GM21367 (cell line): Measurements from ENCODE around the gene EARS2.
"Not testable (repeated sequence)": the region's sequence is repeated elsewhere in the genome, so short reads cannot be mapped to it uniquely, and the experiment has no call there.

ENCODE experiments used
- ATAC-seq: cut with Tn5 transposase; IDR thresholded peaks from one replicate; pipeline ENCODE4 v1.9.1; 2021; ENCODE audit not compliant: unreplicated experiment

EARS2 gene

DNA sequence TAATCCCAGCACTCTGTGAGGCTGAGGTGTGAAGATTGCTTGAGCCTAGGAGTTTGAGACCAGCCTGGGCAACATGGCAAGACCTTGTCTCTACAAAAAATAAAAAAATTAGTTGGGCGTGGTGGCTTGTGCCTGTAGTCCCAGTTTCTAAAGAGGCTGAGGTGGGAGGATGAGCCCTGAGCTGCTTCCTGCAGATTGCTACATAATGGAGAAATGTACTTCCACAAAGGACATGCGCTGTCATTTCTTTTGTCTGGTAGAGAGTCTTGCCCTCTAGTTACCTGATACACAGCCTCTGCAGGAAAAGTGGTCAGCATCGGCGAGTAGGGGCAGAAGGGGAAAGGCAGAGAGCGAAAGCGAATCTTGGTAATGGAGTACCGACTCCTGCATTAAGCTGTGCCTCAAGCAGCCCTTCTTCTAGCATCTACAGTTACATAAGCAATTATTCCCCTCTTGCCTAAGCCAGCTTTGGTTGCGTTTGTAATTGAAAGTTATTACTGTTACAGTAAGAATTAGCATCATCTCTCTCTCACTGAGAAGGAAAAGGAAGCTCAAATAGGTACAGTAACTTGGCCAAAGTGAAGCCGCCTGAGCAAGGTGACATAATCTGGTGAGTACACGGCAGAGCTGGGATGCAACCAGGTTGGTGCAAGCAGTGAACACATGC lies 28.4 kb downstream of the EARS2 start:
- no peak for ATAC-seq

DNA sequence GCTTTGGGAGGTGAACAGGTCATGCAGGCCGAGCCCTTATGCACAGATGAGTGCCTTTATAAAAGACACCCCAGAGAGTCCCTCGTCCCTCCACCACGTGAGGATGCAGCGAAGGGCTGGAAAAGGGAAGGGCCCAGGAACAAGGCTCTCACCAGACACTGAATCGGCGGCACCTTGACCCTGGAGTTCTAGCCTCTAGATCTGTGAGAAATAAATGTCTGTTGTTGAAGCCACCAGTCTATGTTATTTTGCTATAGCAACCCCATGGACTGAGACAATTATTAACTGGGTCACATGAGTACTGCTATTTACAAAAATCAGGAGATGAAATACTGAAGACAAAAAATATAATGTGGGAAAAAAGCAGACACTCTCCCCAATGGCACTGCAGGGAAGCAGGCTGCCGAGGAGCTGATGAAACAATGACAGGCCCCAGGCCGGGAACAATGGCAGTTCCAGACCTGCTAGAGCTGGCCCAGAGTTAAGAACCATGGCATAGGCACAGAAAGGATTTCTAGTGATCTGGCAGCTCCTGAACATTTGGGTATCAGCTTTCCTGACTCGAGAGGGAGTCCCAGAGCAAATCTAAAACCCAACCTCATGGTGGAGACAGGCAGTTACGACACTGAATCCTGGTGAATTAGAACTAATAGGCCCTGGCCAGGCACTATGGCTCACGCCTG lies 29.0 kb downstream of the EARS2 start:
- no peak for ATAC-seq

DNA sequence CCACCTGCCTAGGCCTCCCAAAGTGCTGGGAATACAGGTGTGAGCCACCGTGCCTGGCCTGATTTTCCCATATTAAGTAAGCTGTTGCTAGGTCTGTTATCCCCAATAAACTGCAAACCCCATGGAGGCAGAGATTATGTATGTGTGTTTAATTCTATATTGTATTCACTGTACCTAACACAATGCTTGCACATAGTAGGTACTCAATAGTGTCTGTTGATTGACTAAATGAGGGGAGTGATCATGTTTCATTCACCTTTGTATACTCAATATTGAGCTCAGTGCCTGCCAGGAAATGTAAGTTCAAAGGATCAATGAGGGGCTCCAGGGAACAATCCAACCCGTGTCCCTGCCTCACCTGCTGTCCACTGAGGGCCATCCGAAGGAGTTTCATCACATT lies 32.3 kb downstream of the EARS2 start:
- no peak for ATAC-seq

DNA sequence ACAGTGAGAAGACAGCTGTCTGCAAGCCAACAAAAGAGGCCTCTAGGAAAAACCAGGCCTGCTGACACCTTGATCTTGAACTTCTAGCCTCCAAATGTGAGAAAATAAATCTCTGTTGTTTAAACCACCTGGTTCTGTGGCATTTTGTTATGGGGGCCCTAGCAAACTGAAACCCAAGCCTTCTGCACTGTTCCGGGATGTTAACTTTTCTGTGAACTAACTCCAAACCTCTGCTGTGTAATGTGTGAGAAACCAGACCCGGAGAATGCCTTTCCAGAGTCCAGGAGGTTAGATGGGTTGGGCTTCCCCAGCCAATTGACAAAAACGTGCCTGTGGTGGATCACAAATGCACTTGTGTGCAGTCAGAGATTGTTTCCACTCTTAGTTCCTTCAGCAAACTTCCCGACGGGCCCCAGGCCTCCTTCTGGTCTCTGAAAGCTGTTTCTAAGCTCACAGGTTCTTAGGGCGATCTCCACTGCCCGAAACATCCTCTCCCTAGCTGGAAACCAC lies 33.2 kb downstream of the EARS2 start:
- ATAC-seq, result no peak

DNA sequence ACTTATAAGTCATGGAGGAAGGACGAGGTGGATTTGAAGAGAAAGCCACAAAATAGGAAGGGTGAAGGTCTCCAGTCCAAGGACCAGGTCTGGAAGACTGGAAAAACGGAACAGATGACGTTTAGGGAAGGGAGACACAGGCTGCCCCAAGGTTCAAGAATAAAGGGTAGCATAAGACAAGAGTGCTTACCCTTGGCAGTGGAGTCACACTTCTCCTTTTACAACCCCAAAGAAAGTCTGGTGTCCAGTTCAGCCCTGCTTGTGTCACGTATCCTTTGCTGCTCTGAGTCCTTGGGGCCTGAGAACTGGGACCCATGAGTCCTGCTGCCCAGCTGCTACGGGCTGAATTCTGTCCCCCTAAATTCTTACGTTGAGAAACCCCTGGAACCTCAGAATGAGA lies 33.8 kb downstream of the EARS2 start:
- no peak for ATAC-seq

DNA sequence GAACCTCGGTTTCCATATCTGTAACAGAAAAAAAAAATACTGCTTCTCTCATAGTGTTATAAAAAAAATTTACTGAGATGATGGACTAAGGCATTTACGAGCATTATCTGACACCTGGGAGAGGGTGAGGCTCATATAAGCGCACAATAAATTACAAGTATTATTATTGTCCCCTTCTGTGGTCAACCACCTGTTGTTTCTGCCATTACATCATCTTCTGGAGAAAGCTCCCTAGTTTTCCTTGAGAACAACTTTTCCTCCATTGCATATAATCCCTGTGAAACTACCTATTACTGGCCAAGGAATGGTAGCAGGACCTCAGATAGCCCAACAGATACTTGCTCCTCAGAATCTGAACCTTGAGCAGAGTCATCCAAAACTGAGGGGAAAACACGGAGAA lies 35.2 kb downstream of the EARS2 start:
- ATAC-seq, result no peak

DNA sequence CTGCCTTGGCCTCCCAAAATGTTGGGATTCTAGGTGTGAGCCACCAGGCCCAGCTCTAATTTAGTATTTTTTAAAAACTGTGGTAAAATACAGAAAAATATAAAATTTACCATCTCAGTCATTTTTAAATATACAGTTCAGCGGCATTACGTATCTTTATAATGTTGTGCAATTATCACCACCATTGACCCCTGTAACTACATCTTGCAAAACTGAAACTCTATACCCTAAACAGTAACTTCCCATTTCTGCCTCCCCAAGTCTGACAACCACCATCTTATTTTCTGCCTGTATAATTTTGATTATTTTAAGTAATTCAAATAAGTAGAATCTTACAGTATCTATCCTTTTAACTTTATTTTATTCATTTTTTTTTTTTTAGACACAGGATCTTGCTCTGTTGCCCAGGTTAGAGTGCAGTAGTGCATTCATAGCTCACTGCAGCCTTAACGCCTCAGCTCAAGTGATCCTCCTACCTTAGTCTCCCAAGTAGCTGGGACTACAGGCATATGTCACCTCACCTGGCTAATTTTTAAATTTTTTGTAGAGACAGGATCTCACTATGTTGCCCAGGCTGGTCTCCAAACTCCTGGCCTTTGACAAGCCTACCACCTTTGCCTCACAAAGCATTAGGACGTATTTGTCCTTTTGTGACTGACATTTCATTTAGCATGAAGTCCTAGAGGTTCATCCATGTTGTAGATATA lies 36.0 kb downstream of the EARS2 start:
- no peak for ATAC-seq

DNA sequence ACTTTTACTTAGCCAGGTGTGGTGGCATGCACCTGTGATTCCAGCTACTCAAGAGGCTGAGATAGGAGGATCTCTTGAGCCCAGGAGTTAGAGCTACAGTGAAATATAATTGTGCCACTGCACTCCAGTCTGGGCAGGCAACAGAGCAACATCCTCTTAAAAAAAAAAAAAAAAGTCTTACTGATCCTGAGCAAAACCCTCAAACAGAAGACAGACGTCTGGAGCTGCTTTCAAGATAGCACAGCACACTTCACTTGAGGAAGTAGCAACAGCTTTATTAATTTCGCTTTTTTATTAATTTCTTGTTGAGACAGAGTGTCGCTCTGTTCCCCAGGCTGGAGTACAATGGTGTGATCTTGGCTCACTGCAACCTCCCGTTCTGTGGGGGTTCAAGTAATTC lies 36.6 kb downstream of the EARS2 start:
- no peak for ATAC-seq

DNA sequence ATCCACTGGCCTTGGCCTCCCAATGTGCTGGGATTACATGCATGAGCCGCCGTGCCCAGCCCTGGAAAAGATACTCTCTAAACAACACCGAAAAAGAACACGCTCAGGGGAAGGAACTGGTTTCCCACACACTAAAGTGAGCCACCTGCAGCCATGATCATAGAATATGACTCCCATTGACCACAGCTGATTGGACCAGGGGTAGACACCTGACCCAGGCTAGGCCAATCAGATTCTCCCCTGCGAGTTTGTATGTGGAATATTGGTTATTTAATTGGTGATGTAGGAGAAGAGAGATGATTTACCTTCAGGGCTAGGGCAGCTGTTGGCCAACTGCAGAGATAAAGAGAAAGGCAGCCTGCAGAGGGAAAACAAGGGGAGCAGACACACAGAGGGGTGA lies 37.9 kb downstream of the EARS2 start:
- no peak for ATAC-seq

DNA sequence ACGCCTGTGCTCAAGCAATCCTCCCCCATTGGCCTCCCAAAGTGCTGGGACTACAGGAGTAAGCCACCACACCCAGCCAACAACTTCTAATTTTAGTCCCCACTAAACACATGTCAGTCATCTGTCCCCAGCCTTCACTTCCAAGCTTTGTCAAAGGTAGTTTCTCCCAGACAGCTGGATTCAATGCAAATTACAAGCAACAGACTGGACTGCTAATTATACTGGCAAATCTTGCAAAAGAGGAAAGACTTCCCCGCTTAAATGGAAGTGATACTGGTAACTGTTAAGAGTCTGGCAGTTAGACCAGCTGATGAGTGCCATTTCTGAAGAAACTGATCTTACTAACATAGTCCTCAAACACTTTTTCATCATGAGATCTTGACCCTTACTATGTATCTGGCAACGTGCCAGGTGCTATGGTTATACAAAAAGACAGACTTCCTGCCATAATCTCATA lies 38.7 kb downstream of the EARS2 start:
- peak; percentile 61 for ATAC-seq

DNA sequence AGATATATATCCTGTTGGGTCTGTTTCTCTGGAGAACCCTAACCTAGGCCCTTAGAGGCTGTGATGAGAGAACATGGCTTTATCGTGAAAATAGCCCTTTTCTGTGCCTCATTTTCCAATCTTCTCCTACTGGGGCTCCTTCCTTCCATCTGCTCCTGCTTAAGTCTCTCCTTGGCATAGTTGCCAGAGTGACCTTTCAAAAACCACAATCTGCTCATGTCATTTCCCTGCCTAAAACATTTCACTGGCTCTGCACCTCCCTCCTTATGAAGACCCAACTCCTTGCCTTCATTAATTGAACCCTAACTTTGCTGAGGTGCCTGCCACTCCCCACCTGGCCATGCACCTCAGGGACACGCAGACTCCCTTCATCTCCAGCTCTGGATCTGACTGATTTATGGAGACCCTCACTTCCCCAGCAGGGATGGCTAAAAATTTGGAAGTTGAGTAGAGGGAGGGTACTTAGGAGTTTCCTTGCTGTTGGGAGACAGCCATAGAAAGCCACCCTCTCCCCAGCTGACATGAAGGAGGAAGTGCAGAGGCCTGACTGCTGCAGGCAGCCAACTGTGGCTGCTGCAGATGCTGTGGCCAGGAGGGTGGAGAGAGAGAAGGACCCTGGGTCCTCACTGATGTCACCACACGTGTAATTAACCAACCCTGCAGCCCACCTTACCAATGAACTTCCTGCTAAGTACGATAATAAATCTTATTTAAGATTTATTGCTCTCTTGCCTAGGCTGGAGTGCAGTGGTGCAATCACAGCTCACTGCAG lies 40.6 kb downstream of the EARS2 start:
- ATAC-seq, result no peak

DNA sequence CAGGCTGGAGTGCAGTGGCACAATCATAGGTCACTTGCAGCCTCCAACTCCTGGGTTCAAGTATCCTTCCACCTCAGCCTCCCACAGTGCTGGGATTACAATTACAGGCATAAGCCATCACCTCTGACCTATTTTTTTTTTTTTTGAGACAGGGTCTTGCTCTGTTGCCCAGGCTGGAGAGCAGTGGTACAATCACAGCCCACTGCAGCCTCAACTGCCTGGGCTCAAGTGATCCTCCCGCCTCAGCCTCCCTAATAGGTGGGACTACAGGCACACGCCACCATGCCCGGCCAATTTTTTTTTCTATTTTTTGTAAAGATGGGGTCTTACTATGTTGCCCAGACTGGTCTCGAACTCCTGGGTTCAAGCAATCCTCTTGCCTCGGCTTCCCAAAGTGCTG lies 41.3 kb downstream of the EARS2 start:
- ATAC-seq, result no peak

DNA sequence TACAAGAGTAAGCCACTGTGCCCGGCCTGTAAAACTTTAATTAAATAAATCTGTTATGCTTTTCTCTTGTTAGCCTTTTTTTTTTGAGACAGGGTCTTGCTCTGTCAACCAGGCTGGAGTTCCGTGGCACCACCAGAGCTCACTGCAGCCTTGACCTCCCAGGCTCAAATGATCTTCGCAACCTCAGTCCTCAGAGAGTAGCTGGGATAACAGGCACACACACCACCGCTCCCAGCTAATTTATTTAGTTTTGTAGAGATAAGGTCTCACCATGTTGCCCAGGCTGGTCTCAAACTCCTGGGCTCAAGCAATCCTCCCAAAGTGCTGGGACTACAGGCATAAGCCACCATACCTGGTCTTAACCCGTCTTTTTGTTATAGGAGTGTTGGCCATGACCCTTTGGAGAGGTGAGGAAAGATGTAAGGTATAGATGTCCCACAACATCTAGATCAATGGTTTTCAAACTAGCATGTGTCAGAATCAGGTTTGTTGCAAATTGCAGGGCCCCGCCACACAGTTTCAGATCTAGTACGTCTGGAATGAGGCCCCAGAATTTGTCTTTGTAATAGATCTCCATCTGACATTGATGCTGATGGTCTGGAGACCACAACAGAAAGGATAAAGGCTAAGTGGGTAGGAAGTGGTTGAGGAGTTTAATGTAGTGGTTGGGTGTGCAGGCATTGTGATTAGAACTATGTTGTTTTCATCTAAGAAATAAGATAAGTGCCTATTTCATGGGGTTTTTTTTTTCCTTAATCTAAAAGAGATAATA lies 42.6 kb downstream of the EARS2 start:
- ATAC-seq, result no peak

DNA sequence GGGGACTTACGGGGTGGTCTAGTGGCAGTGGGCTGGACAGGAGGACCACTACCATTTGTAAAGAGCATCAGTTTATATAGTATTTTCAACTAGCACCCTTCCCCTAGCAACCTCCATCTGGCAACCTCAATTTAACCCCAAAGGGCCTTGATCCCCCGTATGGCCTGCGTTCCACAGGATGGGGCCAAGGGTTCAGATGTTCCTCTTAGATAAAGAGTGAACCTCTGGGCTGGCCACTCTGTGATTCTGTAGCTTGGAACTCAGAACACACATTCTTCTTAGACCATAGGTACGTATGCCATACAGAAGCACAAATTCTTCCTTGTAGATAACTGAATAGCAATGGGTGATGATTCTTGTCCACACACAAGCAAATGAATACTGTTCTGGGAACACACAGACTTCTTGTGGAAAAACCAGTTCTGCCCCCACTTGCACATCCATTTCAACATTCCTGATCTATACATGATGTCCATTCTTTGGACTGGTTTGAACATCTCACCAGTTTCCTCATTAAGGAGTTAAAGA lies 44.9 kb downstream of the EARS2 start:
- no peak for ATAC-seq

DNA sequence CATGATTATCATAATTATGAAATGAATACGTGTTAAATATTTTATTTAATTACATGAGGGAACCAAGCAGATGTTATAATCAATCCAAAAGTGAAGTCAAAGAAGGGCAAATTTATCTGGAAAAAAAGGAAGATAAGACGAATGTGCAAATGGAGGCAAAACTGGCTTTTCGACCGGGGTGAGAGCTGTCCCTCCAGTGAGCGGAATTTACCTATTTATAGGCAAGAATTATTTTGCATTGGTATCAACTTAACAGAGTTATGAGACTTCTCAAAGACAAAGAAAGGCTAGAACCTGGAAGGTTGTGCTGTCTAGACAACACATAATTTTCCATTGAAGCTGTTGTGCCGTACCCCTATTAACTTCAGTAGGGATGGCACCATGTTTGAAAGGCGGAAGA lies 45.4 kb downstream of the EARS2 start:
- no peak for ATAC-seq

DNA sequence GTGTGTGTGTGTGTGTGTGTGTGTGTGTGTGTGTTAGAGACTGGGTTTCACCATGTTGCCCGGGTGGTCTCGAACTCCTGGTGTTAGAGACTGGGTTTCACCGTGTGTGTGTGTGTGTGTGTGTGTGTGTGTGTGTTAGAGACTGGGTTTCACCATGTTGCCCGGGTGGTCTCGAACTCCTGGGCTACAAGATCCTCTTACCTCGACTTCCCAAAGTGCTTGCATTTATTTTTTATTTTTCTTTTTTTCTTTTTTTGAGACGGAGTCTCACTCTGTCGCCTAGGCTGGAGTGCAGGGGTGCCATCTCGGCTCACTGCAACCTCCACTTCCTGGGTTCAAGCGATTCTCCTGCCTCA lies 46.3 kb downstream of the EARS2 start:
- not testable (repeated sequence) for ATAC-seq

DNA sequence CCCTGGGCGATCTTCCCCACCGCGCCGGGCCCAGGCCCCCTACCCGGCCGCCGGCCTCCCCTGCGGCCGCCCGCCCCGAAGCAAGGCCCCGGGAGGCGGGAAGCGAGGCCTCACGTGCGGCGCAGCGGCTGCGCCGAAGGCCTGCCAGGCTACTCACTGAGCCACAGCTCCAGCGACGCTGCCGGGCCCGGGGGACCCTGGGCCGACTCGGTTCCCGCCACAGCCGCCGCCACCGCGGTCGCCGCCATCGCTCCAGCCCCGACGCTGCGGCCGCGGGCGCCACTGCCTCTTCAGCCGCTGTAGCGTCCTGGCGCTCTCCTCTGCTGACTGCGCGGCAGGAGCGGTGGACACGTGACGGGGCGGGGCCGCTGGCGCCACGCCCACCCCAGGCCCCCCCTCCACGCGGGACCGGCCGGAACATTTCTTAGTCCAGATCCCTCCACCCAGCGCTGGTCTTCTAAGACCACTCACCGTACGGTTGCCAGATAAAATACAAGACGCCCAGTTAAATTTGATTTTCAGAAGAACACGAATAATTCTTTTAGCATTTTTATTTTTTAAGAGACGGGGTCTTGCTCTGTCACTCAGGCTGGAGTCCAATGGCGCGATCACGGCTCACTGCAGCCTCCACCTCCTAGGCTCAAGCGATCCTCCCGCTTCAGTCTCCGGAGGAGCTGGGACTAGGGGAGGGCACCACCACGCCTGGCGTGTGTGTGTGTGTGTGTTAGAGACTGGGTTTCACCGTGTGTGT lies 46.8 kb downstream of the EARS2 start, which contains the start of gene GGA2:
TSS of gene GGA2 (minus strand) at position 331 of the 751 bp plus-strand sequence. CDS start at position 248, 83 bp downstream.
- ATAC-seq, result peak; percentile 65

DNA sequence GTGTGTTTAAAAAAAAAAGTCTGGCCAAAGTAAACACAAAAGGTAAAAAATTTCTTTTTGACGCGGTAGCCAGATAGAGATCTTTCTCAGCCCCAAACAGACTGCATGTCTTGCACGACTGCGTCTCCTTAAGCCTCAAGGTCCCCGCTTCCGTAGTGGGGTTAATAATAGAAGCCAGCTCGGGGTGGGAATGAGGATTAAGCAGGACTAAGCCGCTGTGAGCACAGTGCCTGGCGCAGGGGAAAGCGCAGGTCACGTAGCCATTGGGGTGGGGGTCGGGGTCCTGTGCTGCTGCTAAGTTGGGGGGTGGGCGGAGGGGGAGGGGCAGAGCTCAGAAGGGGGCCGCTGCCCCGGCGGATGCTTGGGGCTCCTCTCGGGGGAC lies 47.4 kb downstream of the EARS2 start:
- ATAC-seq, result no peak

DNA sequence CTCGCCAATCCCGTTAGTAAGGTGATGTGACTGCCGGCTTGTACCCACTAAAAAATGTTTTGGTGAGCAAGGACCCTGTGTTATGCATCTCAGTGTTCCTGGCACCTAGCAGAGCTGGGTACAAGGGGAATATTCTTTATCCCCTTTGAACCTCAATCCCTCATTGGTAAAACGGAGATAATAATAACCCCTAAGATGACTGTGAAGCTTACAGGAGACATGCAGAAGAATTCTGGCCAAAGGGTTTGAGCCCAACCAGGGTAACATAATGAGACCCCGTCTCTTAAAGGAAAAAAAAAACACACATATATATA lies 47.8 kb downstream of the EARS2 start:
- no peak for ATAC-seq
